GM23338 (cell line): ENCODE data around the gene MTA3. TPM values are rescaled to one million over a fixed set of nuclear protein-coding genes. Genes with fewer than 3 reads are reported as not detected.
A peak's percentile ranks its signal among the peaks of the same experiment; 100 is the strongest.

Source experiments
- ATAC-seq: fragments of 200-7000 bp; cut with Tn5 transposase; 3 replicates; pipeline ENCODE4 v1.9.1; 2020
- DNase-seq: peaks from one replicate; pipeline ENCODE4 v3.0.0-alpha.2; 2015; ENCODE audit warnings: low spot score
- H2AFZ ChIP-seq: fragments of 200-600 bp; sonication (generic); 2 replicates; pipeline ENCODE4 v1.8.0; 2016; ENCODE audit warnings: antibody characterized with exemption, mild to moderate bottlenecking, moderate library complexity
- H3F3A ChIP-seq: fragments of 200-600 bp; sonication (generic); replicated peaks from 2 replicates; pipeline ENCODE4 v1.8.0; 2017; ENCODE audit warnings: antibody characterized with exemption, mixed run types, low read depth
- H3K27ac ChIP-seq: fragments of 200-600 bp; sonication (generic); 2 replicates; pipeline ENCODE4 v1.6.1; 2016; ENCODE audit warnings: low read depth
- H3K27me3 ChIP-seq: fragments of 200-600 bp; sonication (generic); 2 replicates; pipeline ENCODE4 v1.8.0; 2016; ENCODE audit warnings: mild to moderate bottlenecking, mixed run types, moderate library complexity; ENCODE audit not compliant: insufficient read depth
- H3K36me3 ChIP-seq: fragments of 200-600 bp; sonication (generic); 2 replicates; pipeline ENCODE4 v1.8.0; 2016; ENCODE audit warnings: mild to moderate bottlenecking; ENCODE audit not compliant: insufficient read depth
- H3K4me1 ChIP-seq: fragments of 200-600 bp; sonication (generic); 2 replicates; pipeline ENCODE4 v1.8.0; 2016; ENCODE audit warnings: mild to moderate bottlenecking, moderate library complexity; ENCODE audit not compliant: insufficient read depth
- H3K4me2 ChIP-seq: fragments of 200-600 bp; sonication (generic); 2 replicates; pipeline ENCODE4 v1.7.1; 2017; ENCODE audit warnings: mixed run types
- H3K4me3 ChIP-seq: fragments of 200-600 bp; sonication (generic); 2 replicates; pipeline ENCODE4 v1.6.1; 2016; ENCODE audit warnings: mixed run types
- H3K79me2 ChIP-seq: fragments of 200-600 bp; sonication (generic); replicated peaks from 2 replicates; pipeline ENCODE4 v1.8.0; 2017; ENCODE audit warnings: mild to moderate bottlenecking; ENCODE audit not compliant: insufficient read depth
- H3K9me2 ChIP-seq: fragments of 200-600 bp; sonication (generic); 2 replicates; pipeline ENCODE4 v1.8.0; 2017; ENCODE audit not compliant: insufficient read depth
- H4K20me1 ChIP-seq: fragments of 200-600 bp; sonication (generic); replicated peaks from 2 replicates; pipeline ENCODE4 v1.8.0; 2017; ENCODE audit warnings: mild to moderate bottlenecking; ENCODE audit not compliant: insufficient read depth
- H3K27ac Mint-ChIP-seq: 2 replicates; pipeline ENCODE4 v1.8.0; 2020; ENCODE audit warnings: inconsistent platforms, mild to moderate bottlenecking, moderate library complexity, mixed read lengths
- H3K27me3 Mint-ChIP-seq: 3 replicates; pipeline ENCODE4 v1.8.0; 2022; ENCODE audit warnings: low read depth, mild to moderate bottlenecking, moderate library complexity, mixed read lengths, inconsistent platforms; ENCODE audit not compliant: insufficient read depth, poor library complexity
- H3K36me3 Mint-ChIP-seq: 3 replicates; pipeline ENCODE4 v1.8.0; 2021; ENCODE audit warnings: low read depth, mild to moderate bottlenecking, inconsistent platforms, moderate library complexity, mixed read lengths
- H3K4me1 Mint-ChIP-seq: 3 replicates; pipeline ENCODE4 v1.8.0; 2020; ENCODE audit warnings: mild to moderate bottlenecking, inconsistent platforms, mixed read lengths
- H3K4me3 Mint-ChIP-seq: 3 replicates; pipeline ENCODE4 v1.8.0; 2021; ENCODE audit warnings: moderate library complexity, mild to moderate bottlenecking, inconsistent platforms, mixed read lengths
- H3K9me3 Mint-ChIP-seq: 3 replicates; pipeline ENCODE4 v1.8.0; 2020; ENCODE audit warnings: moderate library complexity, mild to moderate bottlenecking, inconsistent platforms, mixed read lengths
- CREB1 ChIP-seq: fragments of 250-450 bp; sonication (Bioruptor Pico); IDR thresholded peaks from 2 replicates; pipeline ENCODE4 v1.5.0; 2020; ENCODE audit warnings: low read depth, mild to moderate bottlenecking, moderate library complexity
- CTCF ChIP-seq, 2 experiments: fragments of 200-600 bp in 1 of 2; sonication (generic) in 1 of 2; conservative IDR thresholded peaks; 2 replicates each; pipeline versions ENCODE4 v1.5.1 to v1.6.1; 2016 to 2017; ENCODE audit warnings: antibody characterized with exemption in 2 of 2, low read depth in 2 of 2, mild to moderate bottlenecking in 2 of 2, moderate library complexity in 1 of 2
- ETS1 ChIP-seq: IDR thresholded peaks from 2 replicates; pipeline ENCODE4 v1.6.1; 2016; ENCODE audit warnings: antibody characterized with exemption
- EZH2 ChIP-seq: fragments of 200-600 bp; sonication (generic); IDR thresholded peaks from one replicate; pipeline ENCODE4 v1.8.0; 2017; ENCODE audit warnings: antibody characterized with exemption, mild to moderate bottlenecking, low read depth; ENCODE audit not compliant: unreplicated experiment
- EZH2phosphoT487 ChIP-seq: fragments of 200-600 bp; sonication (generic); IDR thresholded peaks from one replicate; pipeline ENCODE4 v1.8.1; 2018; ENCODE audit warnings: antibody characterized with exemption; ENCODE audit not compliant: unreplicated experiment
- JUNB ChIP-seq: IDR thresholded peaks from one replicate; pipeline ENCODE4 v1.6.1; 2016; ENCODE audit warnings: antibody characterized with exemption; ENCODE audit not compliant: unreplicated experiment
- POLR2AphosphoS5 ChIP-seq: IDR thresholded peaks from 2 replicates; pipeline ENCODE4 v1.6.1; 2016; ENCODE audit warnings: antibody characterized with exemption, low read depth
- REST ChIP-seq: IDR thresholded peaks from one replicate; pipeline ENCODE4 v1.6.1; 2018; ENCODE audit warnings: antibody characterized with exemption; ENCODE audit not compliant: unreplicated experiment
- STAT1 ChIP-seq: IDR thresholded peaks from one replicate; pipeline ENCODE4 v1.6.1; 2016; ENCODE audit warnings: antibody characterized with exemption; ENCODE audit not compliant: unreplicated experiment
- ZNF114 ChIP-seq: fragments of 250-450 bp; sonication (Bioruptor Pico); IDR thresholded peaks from 2 replicates; pipeline ENCODE4 v1.5.0; 2020; ENCODE audit warnings: mild to moderate bottlenecking, moderate library complexity
- ZNF331 ChIP-seq: fragments of 250-450 bp; sonication (Bioruptor Pico); IDR thresholded peaks from 2 replicates; pipeline ENCODE4 v1.5.0; 2020; ENCODE audit warnings: low read depth, mild to moderate bottlenecking, moderate library complexity
- ZNF462 ChIP-seq: fragments of 250-450 bp; sonication (Bioruptor Pico); IDR thresholded peaks from 2 replicates; pipeline ENCODE4 v1.5.0; 2020; ENCODE audit warnings: mild to moderate bottlenecking, moderate library complexity
- polyA plus RNA-seq: library from polyadenylated mRNA; unstranded; fragments of >200 nt; fragmentation: Nextera tagmentation; extraction: Ambion mirVana; gene quantifications from 2 replicates; pipeline ENCODE4 v1.2.1, GENCODE V29; 2016
- total RNA-seq: library from RNA; depleted of rRNA; stranded (reverse); fragments of >200 nt; shearing (Covaris generic); gene quantifications from 2 replicates; pipeline ENCODE4 v1.2.3, GENCODE V29; 2014

Gene MTA3
- total and polyA plus RNA-seq, 2 experiments from 2014 or later: 162 to 208 TPM

GRCh38 chr2:42645551-42645950 lies 77.1 kb downstream of the MTA3 start:
- H3K36me3 Mint-ChIP-seq: peaks cover 69% of the 10 kb centered on the region
- Histone ChIP-seq H3K4me3 (no peak overlapping the region), H3K4me1 (no peaks in the 10 kb centered on the region), H3K27ac (peak overlapping the region; percentile 51), H2AFZ (no peak overlapping the region), H3F3A (peaks cover 23% of the 10 kb centered on the region; the same call in 1 of the 2 replicates), H3K9me2 (no peaks in the 10 kb centered on the region), H3K79me2 (peaks cover 58% of the 10 kb centered on the region), H4K20me1 (peaks cover 7% of the 10 kb centered on the region), H3K36me3 (peaks cover 24% of the 10 kb centered on the region), H3K4me2 (no peak overlapping the region), H3K27me3 (no peaks in the 10 kb centered on the region)
- peaks cover 19% of the 10 kb centered on the region for H3K4me1 Mint-ChIP-seq
- no peak overlapping the region for H3K4me3 Mint-ChIP-seq
- TF ChIP-seq CTCF (conservative IDR thresholded peaks at IDR 0.05; ENCODE audit: low read depth in 2 of 2) (no peak), ZNF331 (no peak), JUNB (no peak), ZNF462 (CRISPR knock-in tag) (no peak), REST (no peak), STAT1 (no peak), CREB1 (no peak), EZH2phosphoT487 (no peak), ZNF114 (no peak), POLR2AphosphoS5 (no peak), ETS1 (no peak), EZH2 (no peak)
- no peak for DNase-seq
- H3K9me3 Mint-ChIP-seq: no peaks in the 10 kb centered on the region
- H3K27ac Mint-ChIP-seq: no peak overlapping the region
- peaks cover 4% of the 10 kb centered on the region for H3K27me3 Mint-ChIP-seq
- no peak for ATAC-seq
